IgD-negative memory B cell (primary cell): ENCODE results near the gene SUGP1. TPM values are rescaled to one million over a fixed set of nuclear protein-coding genes. Genes with fewer than 3 reads are reported as not detected.
A peak's percentile ranks its signal among the peaks of the same experiment; 100 is the strongest.

Source experiments
- H3K27ac Mint-ChIP-seq, 3 donors: one replicate each; pipeline ENCODE4 v1.8.0; 2020 to 2022; ENCODE audit warnings: mild to moderate bottlenecking in 3 of 3, mixed read lengths in 3 of 3, moderate library complexity in 1 of 3
- H3K27me3 Mint-ChIP-seq: one replicate; pipeline ENCODE4 v1.8.0; 2021; ENCODE audit warnings: mixed read lengths
- H3K36me3 Mint-ChIP-seq: one replicate; pipeline ENCODE4 v1.8.0; 2020; ENCODE audit warnings: mild to moderate bottlenecking, mixed read lengths
- H3K4me1 Mint-ChIP-seq, 3 donors: one replicate each; pipeline ENCODE4 v1.8.0; 2020 to 2022; ENCODE audit warnings: mixed read lengths in 3 of 3, mild to moderate bottlenecking in 1 of 3
- H3K4me3 Mint-ChIP-seq, 4 donors: one replicate each; pipeline ENCODE4 v1.8.0; 2020 to 2022; ENCODE audit warnings: mild to moderate bottlenecking in 4 of 4, mixed read lengths in 4 of 4, moderate library complexity in 3 of 4
- H3K9me3 Mint-ChIP-seq, 3 donors: one replicate each; pipeline ENCODE4 v1.8.0; 2020 to 2021; ENCODE audit warnings: mixed read lengths in 3 of 3, mild to moderate bottlenecking in 1 of 3
- polyA plus RNA-seq: library from polyadenylated mRNA; unstranded; fragments of 300-500 nt; fragmentation: Illumina TruSeq; gene quantifications from one replicate; pipeline ENCODE4 v1.2.3, GENCODE V29; 2021

Gene SUGP1
- polyA plus RNA-seq, 1 donor from 2014 or later, result 42.1 TPM

DNA sequence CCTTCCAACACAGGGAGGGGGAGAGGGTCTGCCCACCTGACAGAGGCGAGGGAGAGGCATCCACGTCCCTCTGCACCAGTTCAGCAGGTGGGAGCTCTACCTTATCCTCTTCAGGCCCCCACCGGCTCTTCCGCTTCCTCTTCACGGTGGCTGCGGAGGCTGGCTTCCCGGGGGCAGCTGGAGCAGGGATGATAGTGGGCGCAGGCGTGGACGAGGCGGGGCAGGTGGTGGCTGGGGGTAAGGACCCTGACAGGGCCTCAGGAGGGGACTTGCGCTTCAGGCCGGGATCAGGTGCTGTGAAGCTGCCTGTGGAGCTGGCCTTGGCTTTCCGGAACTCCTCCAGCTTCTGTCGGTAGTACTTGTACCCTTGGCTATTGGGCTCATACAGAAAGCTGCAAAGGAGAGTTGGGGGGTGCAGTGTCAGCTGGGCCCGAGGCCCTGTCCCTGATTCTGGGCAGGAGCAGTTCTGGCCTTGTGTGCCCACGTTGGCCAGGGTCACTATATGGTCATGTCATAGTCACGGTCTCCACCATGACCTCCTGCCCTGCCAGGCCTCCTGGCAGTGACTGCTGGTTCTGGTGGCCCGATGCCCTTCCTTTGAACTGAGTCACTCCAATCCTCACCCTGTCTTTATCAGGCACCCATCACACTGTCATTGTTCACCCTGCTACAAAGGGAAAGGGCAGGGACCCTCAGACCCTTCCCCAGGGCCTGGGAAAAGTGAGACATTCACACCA is 23.2 kb downstream of the SUGP1 start:
- no peak overlapping the region for H3K4me3 Mint-ChIP-seq
- H3K36me3 Mint-ChIP-seq, result peaks cover 16% of the 10 kb centered on the region
- H3K27me3 Mint-ChIP-seq, result no peaks in the 10 kb centered on the region
- H3K4me1 Mint-ChIP-seq, result no peaks in the 10 kb centered on the region
- H3K27ac Mint-ChIP-seq, result no peak overlapping the region
- H3K9me3 Mint-ChIP-seq, result no peaks in the 10 kb centered on the region

DNA sequence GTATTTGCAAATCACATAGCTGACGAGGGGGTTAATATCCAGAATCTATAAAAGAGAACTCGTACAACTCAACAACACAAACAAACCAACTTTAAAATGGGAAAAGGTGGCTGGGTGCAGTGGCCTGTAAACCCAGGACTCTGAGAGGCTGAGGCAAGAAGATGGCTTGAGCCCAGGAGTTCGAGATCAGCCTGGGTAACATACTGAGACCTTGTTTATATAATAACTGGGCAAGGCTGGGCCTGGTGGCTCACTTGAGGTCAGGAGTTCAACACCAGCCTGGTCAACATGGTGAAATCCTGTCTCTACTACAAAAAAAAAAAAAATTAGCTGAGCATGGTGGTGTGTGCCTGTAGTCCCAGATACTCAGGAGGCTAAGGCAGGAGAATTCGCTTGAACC is 25.4 kb downstream of the SUGP1 start:
- peaks cover 22% of the 10 kb centered on the region for H3K36me3 Mint-ChIP-seq

DNA sequence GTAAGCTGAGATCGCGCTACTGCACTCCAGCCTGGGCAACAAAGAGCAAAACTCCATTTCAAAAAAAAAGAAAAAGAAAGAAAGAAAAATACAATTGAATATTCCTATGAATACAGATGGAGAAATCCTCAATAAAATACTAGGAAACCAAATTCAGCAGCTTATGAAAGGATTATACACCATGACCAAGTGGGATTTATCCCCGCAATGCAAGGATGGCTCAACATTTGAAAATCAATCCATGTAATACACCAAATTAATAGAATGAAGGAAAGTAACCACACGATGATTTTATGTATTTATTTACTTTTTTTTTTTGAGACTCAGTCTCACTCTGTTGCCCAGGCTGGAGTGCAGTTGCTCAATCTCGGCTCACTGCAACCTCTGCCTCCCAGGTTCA is 27.7 kb downstream of the SUGP1 start:
- no peak overlapping the region for H3K4me3 Mint-ChIP-seq
- no peak overlapping the region for H3K27ac Mint-ChIP-seq
- H3K9me3 Mint-ChIP-seq, result no peaks in the 10 kb centered on the region
- no peaks in the 10 kb centered on the region for H3K4me1 Mint-ChIP-seq
- no peaks in the 10 kb centered on the region for H3K27me3 Mint-ChIP-seq
- peaks cover 22% of the 10 kb centered on the region for H3K36me3 Mint-ChIP-seq

More for the DNA sequence above, 25.4 kb downstream of the SUGP1 start:
- H3K4me1 Mint-ChIP-seq, result no peaks in the 10 kb centered on the region
- no peak overlapping the region for H3K4me3 Mint-ChIP-seq
- H3K27ac Mint-ChIP-seq, result no peak overlapping the region
- H3K9me3 Mint-ChIP-seq, result no peaks in the 10 kb centered on the region
- H3K27me3 Mint-ChIP-seq, result no peaks in the 10 kb centered on the region

DNA sequence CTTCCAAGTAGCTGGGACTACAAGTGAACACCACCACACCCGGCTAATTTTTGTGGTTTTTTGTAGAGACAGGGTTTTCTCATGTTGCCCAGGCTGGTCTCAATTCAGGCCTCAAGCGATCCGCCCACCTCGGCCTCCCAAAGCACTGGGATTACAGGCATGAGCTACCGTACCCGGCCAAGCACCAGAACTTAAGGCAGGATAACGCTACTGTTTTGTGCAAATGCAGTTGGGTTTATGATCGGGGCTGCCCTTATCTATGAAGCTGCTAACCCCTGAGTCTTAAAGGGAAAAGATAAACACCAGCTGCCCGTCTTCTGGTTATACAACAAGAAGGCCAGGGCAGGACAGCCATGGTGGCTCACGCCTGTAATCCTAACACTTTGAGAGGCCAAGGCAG is 34.6 kb downstream of the SUGP1 start:
- no peaks in the 10 kb centered on the region for H3K27me3 Mint-ChIP-seq
- H3K27ac Mint-ChIP-seq, result no peak overlapping the region
- no peaks in the 10 kb centered on the region for H3K9me3 Mint-ChIP-seq
- H3K4me1 Mint-ChIP-seq, result no peaks in the 10 kb centered on the region
- peaks cover 5% of the 10 kb centered on the region for H3K36me3 Mint-ChIP-seq
- no peak overlapping the region for H3K4me3 Mint-ChIP-seq

DNA sequence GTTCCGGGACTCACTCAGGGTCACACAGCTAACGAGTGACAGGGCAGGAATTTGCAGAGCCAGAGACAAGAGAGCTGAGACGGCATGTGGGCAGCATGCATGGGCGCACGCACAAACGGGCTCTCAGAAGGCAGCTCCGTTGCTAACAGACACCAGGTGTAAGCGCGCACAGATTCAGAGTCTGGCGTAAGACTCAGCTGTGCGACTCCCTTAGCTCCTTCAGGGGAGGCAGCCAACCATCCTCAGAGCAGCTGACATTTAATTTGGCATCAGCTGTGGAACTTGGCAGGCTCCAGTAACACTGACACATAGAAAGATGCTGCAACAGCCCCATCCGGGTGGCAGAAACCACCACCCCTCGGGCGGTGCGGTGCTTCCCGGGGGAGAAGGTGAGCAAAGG is 39.7 kb downstream of the SUGP1 start:
- Mint-ChIP-seq H3K27me3 (no peaks in the 10 kb centered on the region), H3K9me3 (no peaks in the 10 kb centered on the region), H3K4me3 (no peak overlapping the region), H3K27ac (no peak overlapping the region), H3K36me3 (peaks cover 16% of the 10 kb centered on the region), H3K4me1 (no peaks in the 10 kb centered on the region)

DNA sequence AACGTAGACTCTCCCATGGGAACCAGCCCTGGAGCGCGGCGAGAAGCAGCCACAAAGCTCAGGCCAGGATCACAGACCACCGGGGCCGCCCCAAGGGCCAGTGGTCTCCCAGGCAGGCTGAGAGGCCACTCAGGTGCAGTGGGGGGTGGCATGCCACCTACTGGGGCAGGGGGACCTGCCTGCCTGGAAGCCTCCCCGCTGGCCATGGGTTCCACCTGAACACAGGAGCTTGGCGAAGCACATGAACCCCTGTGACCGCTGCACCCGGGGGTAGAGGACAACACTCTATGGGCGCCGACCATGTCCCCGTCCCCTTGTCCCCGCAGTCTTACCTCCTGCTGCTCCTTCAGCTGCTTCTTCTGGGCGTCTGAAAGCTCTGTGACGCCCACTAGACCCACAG is 40.5 kb downstream of the SUGP1 start:
- H3K27me3 Mint-ChIP-seq, result no peaks in the 10 kb centered on the region
- H3K4me1 Mint-ChIP-seq, result no peaks in the 10 kb centered on the region
- no peaks in the 10 kb centered on the region for H3K9me3 Mint-ChIP-seq
- peaks cover 16% of the 10 kb centered on the region for H3K36me3 Mint-ChIP-seq
- H3K27ac Mint-ChIP-seq, result no peak overlapping the region
- no peak overlapping the region for H3K4me3 Mint-ChIP-seq

DNA sequence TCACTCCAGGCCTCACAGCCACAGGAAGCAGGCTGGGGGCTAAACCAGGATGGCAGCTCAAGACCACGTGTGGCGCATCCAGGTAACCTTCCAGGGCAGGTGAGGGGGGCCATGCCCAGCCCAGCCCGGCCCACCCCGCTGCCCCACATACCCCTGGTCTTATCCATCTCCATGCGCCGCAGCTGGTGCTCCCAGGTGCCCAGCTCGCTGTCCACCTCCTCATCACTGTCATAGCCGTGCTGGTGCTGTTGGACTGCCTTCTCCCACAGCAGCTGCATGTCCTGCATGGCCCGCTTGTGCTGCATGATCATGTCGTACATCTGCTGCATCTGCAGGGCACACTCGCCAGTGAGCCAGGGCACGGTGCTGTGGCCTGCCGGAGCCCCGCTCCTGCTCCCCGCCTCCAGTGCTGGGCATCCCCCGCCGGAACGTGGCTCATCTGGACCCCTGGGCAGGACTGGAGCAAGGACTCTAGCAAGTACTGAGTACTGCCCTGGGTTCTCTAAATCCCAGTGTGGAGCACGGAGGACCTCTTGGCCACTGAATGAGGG is 41.2 kb downstream of the SUGP1 start:
- Mint-ChIP-seq H3K36me3 (peaks cover 11% of the 10 kb centered on the region), H3K27ac (no peak overlapping the region), H3K4me3 (no peak overlapping the region), H3K4me1 (no peaks in the 10 kb centered on the region), H3K9me3 (no peaks in the 10 kb centered on the region), H3K27me3 (no peaks in the 10 kb centered on the region)

DNA sequence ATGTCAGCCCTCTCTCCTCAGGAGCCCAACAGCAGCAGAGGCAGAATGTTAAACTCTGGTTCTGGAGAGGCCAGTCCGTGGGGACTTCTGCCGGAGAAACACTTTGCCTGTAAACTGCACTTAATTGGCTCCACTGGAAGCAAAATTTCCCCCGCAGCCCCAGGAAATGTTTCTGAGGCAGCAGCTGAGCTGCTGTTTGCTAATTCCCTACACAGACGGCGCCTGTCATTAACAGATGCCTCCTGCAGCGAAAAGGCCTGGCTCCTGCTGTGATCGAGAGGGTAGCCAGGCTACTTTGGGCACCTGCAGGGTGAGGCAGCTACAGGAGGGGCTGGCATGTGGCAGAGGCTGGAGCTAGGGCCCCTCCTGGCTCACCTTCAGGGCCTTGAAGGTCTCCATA is 42.0 kb downstream of the SUGP1 start:
- peaks cover 7% of the 10 kb centered on the region for H3K27me3 Mint-ChIP-seq
- H3K4me1 Mint-ChIP-seq, result peaks cover 0 to 3% (median 2%) of the 10 kb centered on the region in 3 donors
- no peak overlapping the region for H3K4me3 Mint-ChIP-seq
- H3K27ac Mint-ChIP-seq, result no peak overlapping the region
- H3K9me3 Mint-ChIP-seq, result peaks cover 0 to 1% (median 0%) of the 10 kb centered on the region in 3 donors
- peaks cover 11% of the 10 kb centered on the region for H3K36me3 Mint-ChIP-seq

DNA sequence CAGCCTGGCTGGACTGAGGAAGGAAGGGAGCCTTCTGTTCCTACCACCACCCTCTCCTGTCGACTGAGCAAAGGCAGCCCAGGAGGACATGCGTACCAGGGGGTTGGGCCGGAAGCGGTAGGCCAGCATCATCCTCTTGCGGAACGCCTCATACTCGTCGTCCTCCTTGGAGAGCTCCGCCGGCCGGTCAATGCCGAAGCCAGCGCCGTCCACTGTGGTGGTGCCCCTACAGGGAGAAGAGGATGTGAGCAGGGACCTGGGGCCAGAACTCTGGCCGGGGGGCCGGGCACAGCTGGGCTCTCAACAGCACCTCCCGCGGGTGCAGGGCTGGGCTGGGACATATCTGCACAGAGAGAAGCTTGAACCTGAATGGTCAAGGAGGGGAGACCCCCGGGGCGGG is 43.5 kb downstream of the SUGP1 start:
- H3K4me1 Mint-ChIP-seq, result peaks cover 0 to 3% (median 3%) of the 10 kb centered on the region in 3 donors
- no peak overlapping the region for H3K27ac Mint-ChIP-seq
- H3K27me3 Mint-ChIP-seq, result peaks cover 14% of the 10 kb centered on the region
- H3K36me3 Mint-ChIP-seq, result peaks cover 11% of the 10 kb centered on the region
- H3K4me3 Mint-ChIP-seq, result no peak overlapping the region
- peaks cover 0 to 1% (median 0%) of the 10 kb centered on the region in 3 donors for H3K9me3 Mint-ChIP-seq

DNA sequence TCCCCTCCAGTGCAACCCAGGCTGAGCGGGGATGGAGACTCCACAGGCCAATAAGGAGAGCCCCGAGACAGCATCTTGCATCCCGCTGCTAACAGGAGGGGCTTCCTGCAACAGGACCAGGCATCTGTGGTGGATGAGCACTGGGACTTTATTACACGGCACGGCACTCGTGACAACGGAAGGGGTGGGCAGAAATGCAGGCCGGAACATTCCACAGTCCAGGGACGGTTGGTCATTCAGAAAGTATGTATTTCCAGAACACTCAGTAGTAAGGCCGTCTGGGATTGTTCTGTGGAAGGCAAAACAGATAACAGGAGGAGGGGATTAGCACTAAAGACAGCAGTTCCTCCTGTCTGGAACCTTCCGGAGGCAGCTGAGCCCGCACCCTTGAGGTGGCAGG is 43.9 kb downstream of the SUGP1 start:
- Mint-ChIP-seq H3K4me3 (no peak overlapping the region), H3K27me3 (peaks cover 14% of the 10 kb centered on the region), H3K27ac (no peak overlapping the region), H3K9me3 (peaks cover 0 to 1% (median 0%) of the 10 kb centered on the region in 3 donors), H3K36me3 (peaks cover 11% of the 10 kb centered on the region), H3K4me1 (peaks cover 0 to 5% (median 3%) of the 10 kb centered on the region in 3 donors)

DNA sequence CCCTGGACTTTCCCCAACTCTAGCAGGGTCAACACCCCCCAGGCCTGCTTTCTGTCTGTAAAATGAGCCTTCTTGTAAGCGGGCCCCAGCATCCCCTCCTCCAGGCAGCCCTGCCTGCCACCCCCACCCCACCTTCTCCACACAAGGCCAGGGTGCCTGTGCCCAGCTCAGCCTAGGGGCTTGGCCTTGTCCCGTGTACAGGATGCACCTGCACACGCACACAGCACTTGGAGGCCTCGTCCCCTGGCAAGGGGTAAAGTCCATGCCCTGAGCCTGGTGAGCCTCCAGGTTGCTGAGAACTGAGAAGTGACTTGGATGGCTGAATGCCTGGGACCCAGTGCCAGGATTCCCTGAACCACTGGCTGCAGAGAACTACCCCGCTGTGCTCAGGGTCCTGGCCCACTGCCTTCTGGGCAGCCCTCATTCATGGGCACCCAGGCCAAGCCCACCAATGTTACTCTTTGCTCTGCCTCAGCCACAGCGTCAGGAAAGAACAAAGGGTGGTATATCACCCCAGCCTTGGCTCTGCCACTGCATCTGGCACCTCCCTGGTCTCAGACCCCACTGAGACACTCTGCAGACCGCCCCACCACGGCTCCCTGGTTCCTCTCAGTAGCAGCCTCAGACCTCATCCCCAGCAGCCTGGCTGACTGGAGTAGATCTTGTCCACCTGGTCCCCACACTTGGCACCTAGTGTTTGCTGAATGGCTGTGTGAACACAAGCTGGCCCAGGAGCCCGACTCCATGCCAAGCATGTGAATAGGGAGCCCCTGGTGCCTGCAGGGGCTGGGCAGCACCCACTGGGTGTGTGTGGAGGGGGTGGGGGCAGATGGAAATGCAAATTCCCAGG is 45.4 kb downstream of the SUGP1 start:
- Mint-ChIP-seq H3K27me3 (peaks cover 14% of the 10 kb centered on the region), H3K4me3 (no peak overlapping the region), H3K4me1 (peaks cover 0 to 6% (median 3%) of the 10 kb centered on the region in 3 donors), H3K36me3 (peaks cover 7% of the 10 kb centered on the region), H3K27ac (no peak overlapping the region), H3K9me3 (peaks cover 0 to 1% (median 0%) of the 10 kb centered on the region in 3 donors)

DNA sequence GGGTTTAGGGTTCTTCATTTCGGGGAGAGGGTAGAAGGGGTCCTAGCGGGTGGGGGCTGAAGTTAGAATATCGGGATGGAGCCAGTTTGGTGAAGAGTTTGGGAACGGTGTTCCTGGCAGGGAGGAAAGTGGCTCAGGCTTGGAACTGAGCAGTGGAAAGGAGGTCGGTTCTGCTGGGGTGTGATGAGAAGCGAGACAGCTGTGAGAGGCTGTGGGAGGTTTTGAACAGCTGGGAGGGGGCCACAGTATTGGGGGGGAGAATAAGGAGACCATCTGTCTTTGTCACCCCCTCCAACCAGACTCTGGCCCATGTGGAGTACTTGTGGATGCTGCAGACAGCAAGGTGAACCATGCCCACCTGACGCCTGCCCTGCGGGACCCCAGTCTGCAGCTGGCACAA is 46.2 kb downstream of the SUGP1 start:
- Mint-ChIP-seq H3K27ac (no peak overlapping the region), H3K27me3 (peaks cover 14% of the 10 kb centered on the region), H3K4me3 (no peak overlapping the region), H3K36me3 (peaks cover 7% of the 10 kb centered on the region), H3K9me3 (peaks cover 0 to 1% (median 0%) of the 10 kb centered on the region in 3 donors), H3K4me1 (peaks cover 0 to 6% (median 3%) of the 10 kb centered on the region in 3 donors)

DNA sequence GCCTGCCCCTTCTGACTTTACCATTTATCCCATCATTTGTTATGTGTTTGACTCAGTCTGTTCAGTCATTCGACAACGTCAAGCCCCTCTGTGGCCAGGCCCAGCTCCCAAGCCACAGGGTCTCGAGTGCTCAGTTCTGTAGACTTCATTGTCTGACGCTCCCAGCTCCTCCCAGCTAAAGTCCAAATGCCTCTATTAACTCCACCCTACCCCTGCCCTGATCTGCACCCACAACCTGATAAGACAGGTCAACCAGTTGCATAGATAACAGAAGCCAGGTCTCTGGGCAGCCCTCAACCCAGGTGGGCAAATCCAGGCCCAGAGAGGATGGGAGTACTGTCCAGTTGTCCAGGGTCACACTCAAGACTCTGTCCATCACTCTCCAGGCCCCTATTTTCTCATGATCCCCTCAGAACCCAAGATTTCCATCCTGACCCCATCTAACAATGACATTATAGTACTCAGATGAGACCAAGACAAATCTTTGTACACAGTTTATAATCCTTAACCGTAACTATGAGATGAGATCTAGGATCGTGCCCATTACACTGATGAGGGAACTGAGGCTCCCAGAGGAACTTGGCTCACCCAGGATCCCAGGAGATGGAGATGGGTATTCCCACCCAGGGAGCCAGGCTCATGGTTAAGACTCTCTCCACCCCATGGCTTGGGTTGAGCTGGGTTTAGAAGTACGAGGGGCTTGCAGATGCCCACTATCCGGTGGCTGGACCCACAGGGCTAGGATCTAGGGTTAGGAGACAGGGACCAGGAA is 48.3 kb downstream of the SUGP1 start:
- Mint-ChIP-seq H3K4me3 (no peak overlapping the region), H3K4me1 (peaks cover 0 to 6% (median 3%) of the 10 kb centered on the region in 3 donors), H3K36me3 (no peaks in the 10 kb centered on the region), H3K27me3 (peaks cover 14% of the 10 kb centered on the region), H3K9me3 (peaks cover 0 to 1% (median 1%) of the 10 kb centered on the region in 3 donors), H3K27ac (peak overlapping the region in 2 of 3 donors; percentile 6 to 53)

DNA sequence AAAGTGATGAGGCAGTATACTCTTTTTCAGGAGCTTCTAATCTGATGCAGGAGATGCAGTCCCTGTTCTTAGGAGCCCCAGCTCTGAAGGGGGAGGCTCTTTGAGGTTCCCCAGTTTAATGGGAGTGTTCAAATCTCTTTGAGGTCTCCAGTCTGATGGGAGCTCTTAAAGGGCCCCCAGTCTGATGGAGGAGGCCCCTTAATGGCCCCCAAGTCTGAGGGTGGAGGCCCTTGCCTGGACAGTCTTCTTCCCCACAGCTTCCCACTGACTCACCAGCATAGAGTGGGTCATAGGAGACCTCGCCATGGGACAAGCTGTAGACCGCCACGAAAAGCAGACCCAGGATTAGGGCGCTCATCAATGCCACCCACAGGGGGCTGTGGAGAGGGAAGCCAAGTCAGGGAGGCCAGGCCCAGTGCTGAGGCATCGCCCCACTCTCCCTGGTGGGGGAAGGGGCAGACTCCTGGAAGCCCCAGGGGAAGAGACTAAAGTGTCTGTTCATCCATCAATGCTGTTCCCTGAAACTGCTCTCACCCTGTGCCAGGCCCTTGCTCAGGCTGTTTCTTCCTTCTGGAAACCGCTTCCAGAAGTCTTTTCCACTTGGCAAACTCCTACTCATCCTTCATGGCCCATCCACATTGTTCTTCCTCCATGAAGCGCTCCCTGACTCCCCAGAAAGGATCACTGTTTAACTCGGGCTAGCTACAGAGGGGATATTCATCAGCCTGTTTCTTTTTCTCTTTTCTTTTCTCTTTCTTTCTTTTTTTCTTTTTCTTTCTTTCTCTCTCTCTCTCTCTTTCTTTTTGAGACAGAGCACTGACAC is 49.3 kb downstream of the SUGP1 start:
- peaks cover 0 to 6% (median 3%) of the 10 kb centered on the region in 3 donors for H3K4me1 Mint-ChIP-seq
- peaks cover 14% of the 10 kb centered on the region for H3K27me3 Mint-ChIP-seq
- peak overlapping the region in 1 of 3 donors; percentile 53 for H3K27ac Mint-ChIP-seq
- no peaks in the 10 kb centered on the region for H3K36me3 Mint-ChIP-seq
- H3K9me3 Mint-ChIP-seq, result peaks cover 0 to 1% (median 1%) of the 10 kb centered on the region in 3 donors
- H3K4me3 Mint-ChIP-seq, result no peak overlapping the region
